ENCODE data around the gene PHB1.
"Not testable (repeated sequence)": the region's sequence is repeated elsewhere in the genome, so short reads cannot be mapped to it uniquely, and the experiment has no call there.

The PHB1 gene

GRCh38 chr17:49439673-49440571, 25.2 kb upstream of the PHB1 start:
- DNase-seq: no peak

- no peak for DNase-seq
Observed at GRCh38 chr17:49439305-49439672, 24.6 kb upstream of the PHB1 start.

DNA sequence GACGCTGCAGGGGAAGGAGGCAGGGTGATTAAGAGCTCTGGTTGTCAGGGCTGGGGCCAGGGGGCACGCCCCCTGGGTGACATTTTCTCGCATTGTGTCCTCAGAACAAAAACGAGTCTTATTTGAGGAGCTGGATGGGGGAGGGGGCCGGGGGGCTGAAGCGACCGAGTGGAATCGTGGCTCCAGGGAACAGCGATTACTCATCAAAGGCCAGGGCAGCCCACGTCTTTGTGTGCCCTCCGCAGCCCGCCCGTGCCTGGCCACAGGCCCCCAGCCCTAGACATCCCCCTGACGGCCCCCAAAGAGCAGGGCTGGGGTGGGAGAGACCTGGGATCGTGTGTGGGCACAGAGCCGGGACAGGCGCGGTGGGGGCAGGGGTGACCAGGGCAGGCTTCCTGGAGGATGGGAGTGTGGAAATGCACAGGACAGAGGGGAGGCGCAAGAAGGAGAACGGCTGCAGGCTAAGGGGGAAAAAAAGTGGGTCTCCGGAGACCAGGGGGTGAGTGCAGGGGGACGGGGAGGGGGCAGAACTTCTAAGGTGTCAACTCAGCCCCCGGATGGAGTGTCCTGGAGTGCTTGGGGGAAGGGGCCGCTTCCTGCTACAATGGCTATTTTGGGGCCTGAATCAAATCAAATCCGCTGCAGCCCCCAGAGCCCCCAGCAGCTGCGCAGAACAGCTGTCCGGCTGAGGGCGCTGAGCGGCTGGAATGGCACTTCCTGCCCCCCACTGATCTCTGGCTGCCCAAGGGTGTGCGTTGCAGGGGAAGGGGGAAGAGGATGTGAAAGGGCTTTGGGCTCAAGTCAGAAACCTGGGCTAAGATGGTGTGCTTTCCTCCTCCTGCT, 24.0 kb upstream of the PHB1 start:
- DNase-seq: peak in 6 of 51 donors; percentile 3 to 41 (median 16)

DNA sequence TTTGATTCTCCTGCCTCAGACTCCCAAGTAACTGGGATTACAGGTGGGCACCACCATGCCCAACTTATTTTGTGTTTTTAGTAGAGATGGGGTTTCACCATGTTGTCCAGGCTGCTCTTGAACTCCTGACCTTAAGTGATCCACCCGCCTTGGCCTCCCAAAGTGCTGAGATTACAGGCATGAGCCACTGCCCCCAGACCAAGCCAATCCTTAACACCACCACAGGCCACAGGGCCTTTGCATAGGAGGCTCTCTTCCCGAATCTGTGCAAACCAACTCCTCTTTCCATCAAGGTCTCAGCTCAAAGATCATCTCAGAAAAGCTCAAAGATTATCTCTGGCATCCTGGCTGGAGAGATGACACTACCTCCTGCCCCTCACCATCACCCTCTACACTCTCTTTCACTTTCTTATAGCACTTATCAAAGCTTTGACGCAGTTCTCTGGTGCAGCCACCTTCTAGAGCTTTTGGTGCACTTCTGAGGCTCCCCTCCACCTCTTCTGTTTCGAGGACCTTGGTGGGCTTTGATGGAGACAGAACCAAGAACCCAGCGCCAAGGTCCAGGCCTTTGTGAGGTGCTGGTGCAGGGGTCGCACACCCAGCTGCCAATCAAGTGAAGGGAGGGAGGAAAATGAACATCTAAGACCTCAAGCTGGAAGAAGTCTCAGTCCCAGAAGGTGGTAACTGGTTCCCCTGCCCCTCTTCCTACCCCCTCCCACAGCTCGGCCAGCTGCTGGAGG, 23.2 kb upstream of the PHB1 start:
- no peak for DNase-seq

DNA sequence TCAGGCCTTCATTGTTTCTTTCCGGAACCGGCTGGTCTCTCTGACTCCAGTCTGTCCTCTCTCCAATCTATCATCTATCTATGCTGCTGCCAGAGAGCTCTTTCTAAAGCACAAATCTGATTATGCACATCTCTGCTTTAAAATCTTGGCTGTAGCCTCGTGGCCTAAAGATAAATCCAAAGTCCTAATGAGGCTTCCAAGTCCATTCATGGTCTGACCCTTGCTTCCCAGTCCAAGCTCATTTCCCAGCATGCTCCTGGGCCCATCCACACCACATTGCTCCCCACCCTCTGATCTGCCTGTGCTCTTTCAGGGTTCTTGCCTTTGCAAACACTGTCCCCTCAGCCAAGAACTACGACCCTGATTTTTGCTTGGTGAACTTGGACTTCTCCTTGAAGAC, 21.5 kb upstream of the PHB1 start:
- DNase-seq: no peak

- no peak for DNase-seq
Observed at GRCh38 chr17:49435671-49436029, 21.0 kb upstream of the PHB1 start.

DNA sequence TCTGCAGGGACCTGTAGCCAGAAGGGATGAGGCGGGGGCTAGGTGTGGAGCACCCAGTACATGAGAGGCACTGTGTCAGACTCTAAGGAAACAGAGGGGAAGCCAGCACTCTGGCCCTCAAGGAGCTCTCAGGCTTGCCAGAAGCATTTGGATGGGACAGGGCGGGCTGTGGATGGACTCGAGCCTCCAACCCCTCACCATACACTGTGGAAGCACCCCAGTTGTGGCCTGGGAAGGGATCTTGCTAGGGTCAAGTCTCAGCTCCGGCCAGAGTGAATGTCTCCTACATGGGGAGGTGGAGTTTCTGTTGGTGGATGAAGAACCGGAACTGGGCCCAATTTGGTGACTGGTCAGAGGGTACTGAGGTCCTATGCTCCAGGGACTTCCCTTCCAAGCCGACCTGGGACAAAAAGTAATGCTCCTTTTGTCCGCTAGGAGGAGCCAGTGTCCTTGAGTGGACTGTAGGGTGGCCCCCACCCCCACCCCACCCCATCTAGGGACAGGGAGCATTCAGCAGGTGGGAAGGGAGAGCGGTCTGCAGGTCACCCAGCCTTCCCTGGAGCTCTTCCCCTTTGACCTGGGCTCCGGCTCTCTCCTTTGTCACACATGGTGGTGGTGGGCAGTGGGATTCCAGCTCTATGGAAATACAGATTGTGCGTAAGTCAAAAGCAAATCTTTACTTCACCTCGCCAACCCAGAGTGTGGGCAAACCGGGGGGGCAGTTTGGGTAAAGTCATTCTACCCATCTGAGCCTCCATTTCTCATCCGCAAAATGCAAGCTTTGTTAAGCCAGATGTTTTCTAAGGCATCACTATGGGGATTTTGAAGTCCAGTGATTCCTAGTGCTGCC, 20.4 kb upstream of the PHB1 start:
- peak in 25 of 51 donors; percentile 6 to 64 (median 21) for DNase-seq

DNA sequence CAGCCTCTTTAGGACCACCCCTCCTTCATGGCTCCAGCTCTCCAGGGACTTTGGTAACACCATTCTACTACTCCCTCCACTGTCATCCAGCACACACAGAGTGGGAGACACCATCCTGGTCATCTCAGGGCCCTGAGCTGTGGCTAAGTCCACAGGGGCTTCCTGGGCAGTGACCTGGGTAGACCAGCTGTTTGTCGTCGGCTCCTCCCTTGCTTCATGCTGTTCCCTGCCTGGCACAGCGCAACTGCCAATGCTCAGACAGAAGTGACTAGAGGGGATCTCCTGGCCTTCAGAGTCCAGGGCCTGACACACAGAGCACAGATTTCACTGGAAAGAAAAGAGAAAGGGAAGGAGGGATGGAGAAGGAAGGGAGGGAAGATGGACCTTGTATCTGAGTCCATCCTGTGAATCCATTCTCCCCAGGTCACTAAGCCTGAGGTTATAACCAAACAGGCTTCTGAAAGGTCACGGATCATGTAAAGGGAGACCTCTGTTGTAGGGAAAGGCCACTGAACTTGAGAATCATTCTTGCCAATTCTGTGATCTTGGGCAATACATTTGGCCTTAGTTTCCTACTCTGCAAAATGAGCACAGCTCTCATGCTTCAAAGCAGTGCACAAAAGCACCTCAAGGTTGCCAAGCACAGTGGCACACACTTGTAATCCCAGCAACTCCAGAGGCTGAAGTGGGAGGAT, 18.5 kb upstream of the PHB1 start:
- no peak for DNase-seq

DNA sequence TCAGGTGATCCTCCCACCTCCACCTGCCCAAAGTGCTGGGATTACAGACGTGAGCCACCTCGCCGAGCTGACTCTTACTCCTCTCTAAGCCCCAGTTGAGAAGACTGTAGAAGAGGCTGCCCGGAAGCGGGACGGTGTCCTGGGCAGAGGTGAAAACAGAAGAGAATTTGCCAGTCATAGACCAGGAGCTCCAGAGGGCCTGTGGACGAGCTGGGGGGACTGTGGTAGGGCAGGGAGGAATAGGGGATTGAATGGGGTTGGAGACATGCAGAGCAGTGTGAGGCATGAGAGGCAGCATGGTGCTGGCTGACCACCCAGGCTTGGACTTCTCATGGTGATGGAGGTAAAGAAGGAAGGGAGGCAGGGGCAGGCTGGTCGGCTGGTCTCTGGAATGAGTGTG, 17.1 kb upstream of the PHB1 start:
- no peak for DNase-seq

DNA sequence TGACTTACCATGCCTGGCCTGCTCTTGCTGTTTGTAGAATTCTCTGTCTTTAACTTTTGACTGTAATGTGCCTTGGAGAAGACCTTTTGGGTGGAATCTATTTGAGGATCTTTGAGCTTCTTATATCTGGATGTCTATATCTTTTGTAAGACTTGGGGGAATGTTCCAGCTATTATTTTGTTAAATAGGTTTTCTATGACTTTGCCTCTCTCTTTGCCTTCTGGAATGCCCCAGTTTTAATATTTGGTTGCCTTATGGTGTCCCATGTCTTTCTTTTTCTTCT, 10.3 kb upstream of the PHB1 start:
- DNase-seq: no peak

DNA sequence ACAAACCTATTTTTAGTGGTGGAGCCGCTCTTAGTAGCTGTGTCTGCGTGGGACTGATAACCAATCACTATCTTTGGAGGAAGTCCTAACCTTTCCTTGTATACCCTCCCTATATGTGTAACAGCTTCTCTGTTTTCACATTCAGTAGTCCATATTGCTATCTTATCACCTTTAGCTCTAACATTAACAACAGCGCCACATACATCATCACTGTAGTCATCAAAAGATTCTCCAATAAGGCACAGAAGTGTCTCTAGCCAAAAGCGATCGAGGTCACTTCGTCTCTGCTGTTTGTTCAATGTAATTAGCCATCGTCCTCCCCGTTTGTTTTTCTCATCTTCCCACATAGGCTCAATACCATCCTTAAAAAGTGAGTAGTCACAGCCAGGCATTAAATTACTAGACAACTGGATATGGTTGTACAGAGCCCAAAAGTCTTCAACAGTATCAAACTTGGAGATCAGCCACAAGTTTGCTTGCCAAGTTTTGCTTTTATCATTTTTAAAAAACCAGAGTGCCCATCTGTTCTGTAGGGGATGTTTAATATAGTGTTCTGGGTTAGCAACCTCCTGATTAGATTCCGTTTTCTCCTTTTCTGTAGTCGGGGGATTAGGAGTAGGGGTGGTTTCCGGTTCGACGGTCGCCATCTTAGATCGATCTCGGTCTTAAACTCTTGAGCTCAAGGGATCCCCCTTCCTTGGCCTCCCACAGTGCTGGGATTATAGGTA, 9.8 kb upstream of the PHB1 start:
- DNase-seq: not testable (repeated sequence)

- no peak for DNase-seq
Observed at GRCh38 chr17:49422714-49423113, 8.0 kb upstream of the PHB1 start.

DNA sequence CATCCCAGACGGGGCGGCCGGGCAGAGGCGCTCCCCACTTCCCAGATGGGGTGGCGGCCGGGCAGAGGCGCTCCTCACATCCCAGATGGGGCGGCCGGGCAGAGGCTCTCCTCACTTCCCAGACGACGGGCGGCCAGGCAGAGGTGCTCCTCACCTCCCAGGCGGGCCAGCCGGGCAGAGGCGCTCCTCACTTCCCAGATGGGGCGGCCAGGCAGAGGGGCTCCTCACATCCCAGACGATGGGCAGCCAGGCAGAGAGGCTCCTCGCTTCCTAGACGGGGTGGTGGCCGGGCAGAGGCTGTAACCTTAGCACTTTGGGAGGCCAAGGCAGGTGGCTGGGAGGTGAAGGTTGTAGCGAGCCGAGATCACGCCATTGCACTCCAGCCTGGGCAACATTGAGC, 5.1 kb upstream of the PHB1 start:
- not testable (repeated sequence) for DNase-seq

- not testable (repeated sequence) for DNase-seq
Observed at GRCh38 chr17:49418754-49419740, 4.4 kb upstream of the PHB1 start.

DNA sequence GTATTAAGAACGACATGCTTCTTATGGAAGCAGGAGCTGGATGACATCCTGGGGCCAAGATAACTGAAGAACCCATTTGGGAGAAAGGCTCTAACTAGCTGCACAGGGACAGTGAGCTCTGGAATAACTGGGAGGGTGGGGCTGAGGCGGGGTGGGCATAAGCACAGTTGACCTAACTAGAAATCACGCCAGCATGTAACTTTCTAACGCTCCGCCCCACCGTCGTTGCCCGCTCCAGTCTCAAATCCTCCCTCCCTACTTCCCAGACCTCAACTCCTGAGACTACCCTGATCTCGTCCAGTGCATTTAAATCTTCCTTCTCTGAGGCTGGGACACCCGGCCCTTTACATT, 436 bp downstream of the PHB1 start:
- DNase-seq: no peak

GRCh38 chr17:49409066-49409465, 5.6 kb downstream of the PHB1 start:
- DNase-seq: no peak

DNA sequence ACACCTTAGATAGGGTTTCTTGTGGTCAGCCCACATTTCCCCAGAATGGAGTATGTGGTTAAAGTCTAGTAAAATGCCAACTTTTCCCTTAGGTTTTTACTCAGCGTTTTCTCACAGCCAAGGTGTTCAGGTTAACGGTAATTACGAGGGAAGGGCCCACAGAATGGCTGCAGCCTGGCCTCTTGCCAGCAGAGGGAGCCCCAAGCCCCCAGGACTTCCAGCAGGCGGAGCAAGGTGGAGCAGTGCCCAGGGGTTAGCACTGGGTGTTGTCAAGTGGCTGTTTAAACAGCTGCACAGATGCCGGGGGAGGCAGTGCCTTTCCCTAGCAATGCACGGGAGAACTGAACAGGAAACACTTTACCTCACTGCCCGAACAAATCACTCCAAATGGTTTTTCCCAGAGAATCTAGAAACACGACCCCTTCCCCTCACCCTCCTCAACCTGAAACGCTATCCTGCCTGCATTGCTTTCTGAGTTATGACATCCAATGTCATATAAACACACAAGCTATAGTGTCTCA, 6.6 kb downstream of the PHB1 start:
- peak in 31 of 51 donors; percentile 16 to 67 (median 37) for DNase-seq

GRCh38 chr17:49407086-49407485, 7.6 kb downstream of the PHB1 start:
- no peak for DNase-seq

All from hypothalamus (tissue), 51 donors.